ENCODE results near the gene TTN. TPM values are rescaled to one million over a fixed set of nuclear protein-coding genes. Genes with fewer than 3 reads are reported as not detected.

The TTN gene
- polyA plus RNA-seq, 3 donors, result under 0.01 to 0.12 (median 0.08) TPM

GRCh38 chr2:178767094-178768060, 39.8 kb downstream of the TTN start:
- no peaks in the 10 kb centered on the region for H3K79me2 ChIP-seq (ENCODE audit: insufficient read depth, low read length)
- H3K4me3 ChIP-seq (replicated peaks in 1 of 3; ENCODE audit: low read depth in 2 of 3, low read length in 3 of 3), result no peak overlapping the region
- H3K27me3 Mint-ChIP-seq (ENCODE audit: low read depth in 3 of 3), result peaks cover 0 to 4% (median 2%) of the 10 kb centered on the region in 3 donors
- intact Hi-C loops (cut with micrococcal nuclease), result no loop called here
- no peak for TF ChIP-seq CTCF (IDR thresholded peaks at IDR 0.05)
- no peaks in the 10 kb centered on the region for H3K9me3 Mint-ChIP-seq
- no peaks in the 10 kb centered on the region for H3K27me3 ChIP-seq (ENCODE audit: control insufficient read depth in 2 of 2, insufficient read depth in 2 of 2, low read length in 2 of 2)
- H2AFZ ChIP-seq (ENCODE audit: insufficient read depth, low read depth, low read length, poor library complexity, severe bottlenecking), result no peak overlapping the region
- no peaks in the 10 kb centered on the region for H3K9me3 ChIP-seq (replicated peaks in 1 of 2; ENCODE audit: control insufficient read depth in 1 of 2, insufficient read depth in 1 of 2, low read length in 2 of 2)
- H3K36me3 Mint-ChIP-seq, result no peaks in the 10 kb centered on the region
- H3K4me1 ChIP-seq (ENCODE audit: control insufficient read depth in 1 of 2, insufficient read depth in 2 of 2, low read length in 2 of 2), result no peaks in the 10 kb centered on the region
- DNase-seq, result no peak
- H3K9ac ChIP-seq (ENCODE audit: insufficient read depth, low read length, poor library complexity, severe bottlenecking), result no peak overlapping the region
- H3K4me3 Mint-ChIP-seq, result no peak overlapping the region
- 96% methylated on average over 5 of the region's 11 CpGs for WGBS (ENCODE audit: insufficient coverage)
- H3K36me3 ChIP-seq (replicated peaks in 1 of 2; ENCODE audit: control insufficient read depth in 1 of 2, insufficient read depth in 2 of 2, low read length in 2 of 2), result no peaks in the 10 kb centered on the region
- H3K4me2 ChIP-seq (replicated peaks; ENCODE audit: extremely low read depth, low read length, poor library complexity, severe bottlenecking), result no peak overlapping the region
- no peaks in the 10 kb centered on the region for H4K20me1 ChIP-seq (ENCODE audit: insufficient read depth, low read length)
- H3K27ac ChIP-seq (ENCODE audit: low read depth in 1 of 2, low read length in 2 of 2), result no peak overlapping the region
- no peak overlapping the region for H3K27ac Mint-ChIP-seq
- H3K4me1 Mint-ChIP-seq, result no peaks in the 10 kb centered on the region

GRCh38 chr2:178764097-178764496, 43.1 kb downstream of the TTN start:
- no peaks in the 10 kb centered on the region for H3K36me3 ChIP-seq (replicated peaks in 1 of 2; ENCODE audit: control insufficient read depth in 1 of 2, insufficient read depth in 2 of 2, low read length in 2 of 2)
- H3K9me3 ChIP-seq (replicated peaks in 1 of 2; ENCODE audit: control insufficient read depth in 1 of 2, insufficient read depth in 1 of 2, low read length in 2 of 2), result no peaks in the 10 kb centered on the region
- Mint-ChIP-seq H3K36me3 (no peaks in the 10 kb centered on the region), H3K4me3 (no peak overlapping the region), H3K27ac (no peak overlapping the region), H3K27me3 (ENCODE audit: low read depth in 3 of 3) (peaks cover 0 to 4% (median 2%) of the 10 kb centered on the region in 3 donors), H3K9me3 (no peaks in the 10 kb centered on the region), H3K4me1 (no peaks in the 10 kb centered on the region)
- H3K4me1 ChIP-seq (ENCODE audit: control insufficient read depth in 1 of 2, insufficient read depth in 2 of 2, low read length in 2 of 2), result no peaks in the 10 kb centered on the region
- H2AFZ ChIP-seq (ENCODE audit: insufficient read depth, low read depth, low read length, poor library complexity, severe bottlenecking), result no peak overlapping the region
- no peaks in the 10 kb centered on the region for H3K27me3 ChIP-seq (ENCODE audit: control insufficient read depth in 2 of 2, insufficient read depth in 2 of 2, low read length in 2 of 2)
- H3K79me2 ChIP-seq (ENCODE audit: insufficient read depth, low read length), result no peaks in the 10 kb centered on the region
- no peak for DNase-seq
- TF ChIP-seq CTCF (IDR thresholded peaks at IDR 0.05), result no peak
- H4K20me1 ChIP-seq (ENCODE audit: insufficient read depth, low read length), result no peaks in the 10 kb centered on the region
- no peak overlapping the region for H3K4me2 ChIP-seq (replicated peaks; ENCODE audit: extremely low read depth, low read length, poor library complexity, severe bottlenecking)
- no peak overlapping the region for H3K27ac ChIP-seq (ENCODE audit: low read depth in 1 of 2, low read length in 2 of 2)
- intact Hi-C loops (cut with micrococcal nuclease), result no loop called here
- no CpG with 5 or more reads among the region's 3 CpGs for WGBS (ENCODE audit: insufficient coverage)
- H3K9ac ChIP-seq (ENCODE audit: insufficient read depth, low read length, poor library complexity, severe bottlenecking), result no peak overlapping the region
- H3K4me3 ChIP-seq (replicated peaks in 1 of 3; ENCODE audit: low read depth in 2 of 3, low read length in 3 of 3), result no peak overlapping the region

All from CD14-positive monocyte (primary cell).